GM20000 (cell line): ENCODE results near the gene TMEM150C.

Experiments
- DNase-seq: peaks from one replicate; pipeline ENCODE4 v3.0.0; 2012; ENCODE audit warnings: low spot score
- CTCF ChIP-seq: IDR thresholded peaks from 2 replicates; pipeline ENCODE4 v1.5.1; 2012; ENCODE audit warnings: mild to moderate bottlenecking, control low read depth; ENCODE audit errors: extremely low read depth, missing control alignments

Gene TMEM150C

GRCh38 chr4:82594456-82594855 is 32.7 kb upstream of the TMEM150C start:
- TF ChIP-seq CTCF: no peak
- DNase-seq: no peak

GRCh38 chr4:82593411-82593810 is 31.6 kb upstream of the TMEM150C start:
- TF ChIP-seq CTCF: no peak
- no peak for DNase-seq

DNA sequence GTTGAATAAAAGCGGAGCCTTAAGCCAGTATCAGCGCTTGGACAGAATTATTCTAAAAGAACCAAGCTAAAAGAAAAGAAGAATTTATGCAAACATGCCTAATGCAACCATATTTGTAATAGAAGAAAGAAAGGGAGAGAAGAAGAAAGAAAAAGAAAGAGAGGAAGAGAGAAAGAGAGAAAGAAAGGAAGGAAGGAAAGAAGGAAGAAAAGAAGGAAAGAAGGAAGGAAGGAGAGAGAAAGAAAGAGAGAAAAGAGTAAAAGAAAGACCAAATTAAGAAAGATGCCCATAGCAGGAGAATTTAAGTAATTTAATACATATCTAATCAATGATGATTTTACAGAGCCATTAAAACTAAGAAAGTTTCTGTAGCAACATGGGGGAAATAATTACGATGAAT is 30.9 kb upstream of the TMEM150C start:
- no peak for DNase-seq
- no peak for TF ChIP-seq CTCF

GRCh38 chr4:82591592-82591991 is 29.8 kb upstream of the TMEM150C start:
- no peak for DNase-seq
- TF ChIP-seq CTCF: no peak

DNA sequence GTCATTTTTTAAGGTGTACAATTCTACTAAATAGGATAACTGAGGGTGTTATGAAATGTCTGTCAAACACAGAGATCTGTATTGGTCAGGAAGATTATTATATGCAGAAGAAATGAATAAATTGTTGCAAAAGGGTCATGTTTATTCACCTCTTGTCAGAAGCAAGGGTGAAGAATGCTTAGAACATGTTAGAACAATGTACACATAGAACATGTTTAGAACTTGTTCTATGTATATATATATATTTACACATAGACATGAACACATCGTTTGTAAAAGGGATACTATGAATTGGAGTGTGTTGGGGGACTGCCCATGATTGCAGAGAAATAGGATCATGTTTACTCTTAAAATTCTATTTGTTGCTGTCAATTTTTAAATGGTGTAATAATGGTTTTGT is 28.0 kb upstream of the TMEM150C start:
- no peak for DNase-seq
- no peak for TF ChIP-seq CTCF

- TF ChIP-seq CTCF: no peak
- DNase-seq: no peak
Measured at GRCh38 chr4:82588771-82589270, 27.0 kb upstream of the TMEM150C start.

DNA sequence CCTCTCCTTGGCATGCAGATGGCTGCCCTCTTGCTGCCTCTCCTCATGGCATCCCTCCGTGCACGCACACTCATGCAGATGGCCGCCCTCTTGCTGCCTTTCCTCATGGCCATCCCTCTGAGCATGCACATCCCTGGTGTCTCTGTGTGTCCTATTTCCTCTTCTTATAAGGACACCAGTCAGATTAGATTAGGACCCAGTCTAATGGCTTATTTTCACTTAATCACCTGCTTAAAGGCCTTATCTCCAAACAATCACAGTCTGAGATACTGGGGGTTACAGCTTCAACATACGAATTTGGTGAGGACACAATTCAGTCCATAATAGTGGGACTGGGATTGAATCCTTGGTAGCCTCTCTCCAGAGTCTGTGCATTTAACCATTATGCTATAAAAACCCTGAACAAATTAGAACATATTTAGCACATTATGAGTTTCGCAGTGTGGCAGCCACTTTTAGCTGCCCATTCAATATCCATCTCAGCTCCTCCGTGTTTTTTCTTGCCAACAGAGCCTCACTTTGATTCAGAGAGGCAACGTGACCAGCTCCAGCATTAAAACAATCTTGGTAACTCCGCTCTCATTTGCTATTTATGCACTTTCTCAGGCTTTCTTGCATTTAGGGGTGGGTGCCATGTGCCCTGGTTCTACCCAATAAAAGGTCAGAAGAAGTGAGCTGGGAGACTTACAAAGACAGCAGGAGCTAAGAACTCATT is 26.2 kb upstream of the TMEM150C start:
- DNase-seq: no peak
- TF ChIP-seq CTCF: no peak
